Keratinocyte (primary cell): ENCODE results near the gene ST8SIA4.

ENCODE experiments used
- CTCF ChIP-seq, 3 experiments: IDR thresholded peaks in 1 of 3; conservative IDR thresholded peaks in 1 of 3; optimal IDR thresholded peaks in 1 of 3; 2 replicates in 2 of 3; 3 replicates in 1 of 3; pipeline versions ENCODE3 to v1.5.1; 2011; ENCODE audit warnings: low read length in 3 of 3, mild to moderate bottlenecking in 3 of 3, moderate library complexity in 2 of 3, control low read depth in 1 of 3, inconsistent platforms in 1 of 3; ENCODE audit not compliant: insufficient read depth in 2 of 3; ENCODE audit errors: extremely low read depth in 1 of 3
- EZH2 ChIP-seq: IDR thresholded peaks from one replicate; pipeline ENCODE4 v1.6.1; 2012; ENCODE audit warnings: inconsistent platforms, mild to moderate bottlenecking, low read length, moderate library complexity

- TF ChIP-seq CTCF (optimal IDR thresholded peaks at IDR 0.05 in 1 of 3, IDR thresholded peaks at IDR 0.05 in 1 of 3, conservative IDR thresholded peaks at IDR 0.05 in 1 of 3; ENCODE audit: extremely low read depth in 1 of 3, insufficient read depth in 2 of 3, low read length in 3 of 3), result no peak
- TF ChIP-seq EZH2, result no peak
Measured at GRCh38 chr5:100789694-100790093, 113.4 kb downstream of the ST8SIA4 start.
